SK-MEL-5 (cell line): ENCODE data around the gene LALBA. TPM values are rescaled to one million over a fixed set of nuclear protein-coding genes. Genes with fewer than 3 reads are reported as not detected.
"Not testable (repeated sequence)": the region's sequence is repeated elsewhere in the genome, so short reads cannot be mapped to it uniquely, and the experiment has no call there.

ENCODE experiments used
- DNase-seq: peaks from one replicate; pipeline ENCODE4 v3.0.0-alpha.2; 2016; ENCODE audit warnings: low read depth, low spot score
- in situ Hi-C: cut with HindIII; loops from 2 replicates; pipeline ENCODE4 v1.10.0; 2016; ENCODE audit warnings: low sequenced_read_pairs, high pct_unique_total_duplicates, low pct_unique_long_range_greater_than_20kb
- total RNA-seq: library from RNA; depleted of rRNA; stranded (reverse); fragments of >200 nt; shearing (Covaris generic); gene quantifications from 2 replicates; pipeline ENCODE4 v1.2.3, GENCODE V29; 2014; rRNA removed

The LALBA gene
- total RNA-seq, 1 experiment from 2014 or later, result not detected

GRCh38 chr12:48545833-48546469, 23.9 kb downstream of the LALBA start:
- no peak for DNase-seq
- in situ Hi-C loops, result no loop called here

- DNase-seq, result peak; percentile 74
- in situ Hi-C loops, result no loop called here
Measured at GRCh38 chr12:48542300-48542928, 27.4 kb downstream of the LALBA start.

- no peak for DNase-seq
- in situ Hi-C loops, result no loop called here
Measured at GRCh38 chr12:48536602-48537001, 33.2 kb downstream of the LALBA start.

- no peak for DNase-seq
- in situ Hi-C loops, result no loop called here
Measured at GRCh38 chr12:48532601-48533000, 37.2 kb downstream of the LALBA start.

GRCh38 chr12:48527891-48528670, 41.8 kb downstream of the LALBA start:
- in situ Hi-C loops, result no loop called here
- DNase-seq, result no peak

- no peak for DNase-seq
- in situ Hi-C loops, result no loop called here
Measured at GRCh38 chr12:48525332-48525731, 44.5 kb downstream of the LALBA start, which contains the start of gene OR8S1. Gene OR8S1 (plus strand): TSS chr12:48525632. CDS start chr12:48525632, 0 bp downstream.

- in situ Hi-C loops, result not testable (repeated sequence)
Measured at GRCh38 chr12:48520381-48520780, 49.5 kb downstream of the LALBA start.

More at GRCh38 chr12:48520381-48520780, 49.5 kb downstream of the LALBA start:
- DNase-seq, result not testable (repeated sequence)

Other genes with a start within 250 kb of the LALBA start
- 12.4 and 13.1 TPM in 2 replicates for gene ZNF641, start 219.1 kb downstream of the LALBA start, total RNA-seq
- not detected in 2 replicates for gene ANP32D, start 97.5 kb downstream of the LALBA start, total RNA-seq
- gene C12orf54, start 87.5 kb downstream of the LALBA start, total RNA-seq, result not detected in 2 replicates
- not detected in 2 replicates for gene OR8S1, start 44.4 kb downstream of the LALBA start, total RNA-seq
- gene KANSL2, start 112.2 kb upstream of the LALBA start, total RNA-seq, result 46.4 and 55.6 TPM in 2 replicates
- gene CCNT1, start 146.7 kb upstream of the LALBA start, total RNA-seq, result 51.4 and 52.1 TPM in 2 replicates
- 28.1 and 31.5 TPM in 2 replicates for gene ADCY6, start 219.0 kb upstream of the LALBA start, total RNA-seq
- gene CACNB3, start 248.4 kb upstream of the LALBA start, total RNA-seq, result 4.9 and 5.3 TPM in 2 replicates